Adrenal gland (tissue), 12 donors: Measurements from ENCODE around the gene CBLN1. TPM values are rescaled to one million over a fixed set of nuclear protein-coding genes. Genes with fewer than 3 reads are reported as not detected.

Source experiments
- DNase-seq, 7 donors: peaks; one replicate each; pipeline ENCODE4 v3.0.0-alpha.2; 2019 to 2020
- H3K27ac ChIP-seq, 5 donors: fragments of 200-600 bp; sonication (generic) in 4 of 5; 1 replicate in 3 of 5; 2 replicates in 2 of 5; pipeline versions ENCODE4 v1.5.1 to v1.8.0; 2016 to 2020; ENCODE audit warnings: mild to moderate bottlenecking in 1 of 5
- H3K27me3 ChIP-seq: fragments of 200-600 bp; 2 replicates; pipeline ENCODE4 v1.8.0; 2021
- H3K36me3 ChIP-seq, 2 donors: fragments of 200-600 bp; replicated peaks in 1 of 2; 1 replicate in 1 of 2; 2 replicates in 1 of 2; pipeline versions ENCODE4 v1.5.1 to v1.8.0; 2018 to 2022
- H3K4me1 ChIP-seq, 2 donors: fragments of 200-600 bp; replicated peaks in 1 of 2; 1 replicate in 1 of 2; 2 replicates in 1 of 2; pipeline versions ENCODE4 v1.5.1 to v1.8.0; 2018 to 2021
- H3K4me3 ChIP-seq, 4 donors: fragments of 200-600 bp; sonication (generic) in 3 of 4; one replicate each; pipeline ENCODE4 v1.5.1; 2016 to 2018
- H3K9me3 ChIP-seq, 3 donors: fragments of 200-600 bp; sonication (generic) in 1 of 3; replicated peaks in 1 of 3; 1 replicate in 2 of 3; 2 replicates in 1 of 3; pipeline versions ENCODE4 v1.5.1 to v1.8.0; 2016 to 2021
- POLR2A ChIP-seq, 2 donors: fragments of 450-650 bp; IDR thresholded peaks; one replicate each; pipeline ENCODE4 v1.6.1; 2017; ENCODE audit warnings: antibody characterized with exemption in 2 of 2, mild to moderate bottlenecking in 2 of 2, moderate library complexity in 1 of 2
- WGBS, 4 donors: extraction: QIAGEN DNeasy Blood & Tissue Kit in 2 of 4; methylation state at CpG; one replicate each; pipeline versions ENCODE4 v1.1.5 to v1.1.7; 2013 to 2017; 5-methylcytosine and 5-hydroxymethylcytosine counted together
- intact Hi-C, 2 donors: fragments of 100-400 bp; cut with DNase I; formaldehyde crosslinking; loops; one replicate each; pipeline versions ENCODE4 v1.14.1 to v1.15.0; 2022 to 2023
- polyA plus RNA-seq, 3 donors: library from polyadenylated mRNA; stranded (reverse); fragments of 200-250 nt in 2 of 3; fragments of 350-450 nt in 1 of 3; fragmentation: Illumina TruSeq in 1 of 3; extraction: RNeasy Lipid Tissue Mini Kit (QIAGEN cat#74804) in 1 of 3; gene quantifications; one replicate each; pipeline ENCODE4 v1.2.3, GENCODE V29; 2013 to 2014
- total RNA-seq, 9 donors: library from RNA; depleted of rRNA in 4 of 9; stranded (reverse); fragments of >200 nt in 4 of 9; fragments of 120-200 nt in 1 of 9; fragmentation: NEBNext Ultra II Directional in 1 of 9; extraction: Animal tissue kit (Norgen Biotek cat#: 25700) in 1 of 9; gene quantifications; one replicate each; pipeline versions ENCODE4 v1.1.0 to v1.2.4, GENCODE V29; 2013 to 2023
- TF ChIP-seq, protein P1 (sequence below), 6 experiments: fragments of 450-650 bp in 4 of 6; fragments of 200-600 bp in 2 of 6; sonication (generic) in 1 of 6; IDR thresholded peaks; 1 replicate in 5 of 6; 2 replicates in 1 of 6; pipeline versions ENCODE4 v1.5.1 to v1.8.0; 2016 to 2021; ENCODE audit warnings: antibody characterized with exemption in 6 of 6, mild to moderate bottlenecking in 2 of 6, moderate library complexity in 1 of 6
- donor health status: healthy with polysubstance abuse.
- donor health status: Bipolar disorder and iron deficiency.
- donor health status: DM: yes; HTN: yes; CAD: no.
- donor health status: DM: no; HTN: no; CAD: no.
- donor health status: DM: no; HTN: no; CAD: no.
- donor health status: DM: yes; HTN: yes; CAD: no.

Gene CBLN1
- total and polyA plus RNA-seq, 12 donors, result 0.08 to 2.8 (median 0.27) TPM; not detected in 3

GRCh38 chr16:49260956-49261530 lies 20.6 kb downstream of the CBLN1 start:
- Histone ChIP-seq H3K36me3 (no peaks in the 10 kb centered on the region), H3K27ac (no peak overlapping the region), H3K4me1 (no peaks in the 10 kb centered on the region), H3K4me3 (no peak overlapping the region), H3K9me3 (no peaks in the 10 kb centered on the region), H3K27me3 (no peaks in the 10 kb centered on the region)
- intact Hi-C loops, result no loop called here
- TF ChIP-seq, protein P1, sequence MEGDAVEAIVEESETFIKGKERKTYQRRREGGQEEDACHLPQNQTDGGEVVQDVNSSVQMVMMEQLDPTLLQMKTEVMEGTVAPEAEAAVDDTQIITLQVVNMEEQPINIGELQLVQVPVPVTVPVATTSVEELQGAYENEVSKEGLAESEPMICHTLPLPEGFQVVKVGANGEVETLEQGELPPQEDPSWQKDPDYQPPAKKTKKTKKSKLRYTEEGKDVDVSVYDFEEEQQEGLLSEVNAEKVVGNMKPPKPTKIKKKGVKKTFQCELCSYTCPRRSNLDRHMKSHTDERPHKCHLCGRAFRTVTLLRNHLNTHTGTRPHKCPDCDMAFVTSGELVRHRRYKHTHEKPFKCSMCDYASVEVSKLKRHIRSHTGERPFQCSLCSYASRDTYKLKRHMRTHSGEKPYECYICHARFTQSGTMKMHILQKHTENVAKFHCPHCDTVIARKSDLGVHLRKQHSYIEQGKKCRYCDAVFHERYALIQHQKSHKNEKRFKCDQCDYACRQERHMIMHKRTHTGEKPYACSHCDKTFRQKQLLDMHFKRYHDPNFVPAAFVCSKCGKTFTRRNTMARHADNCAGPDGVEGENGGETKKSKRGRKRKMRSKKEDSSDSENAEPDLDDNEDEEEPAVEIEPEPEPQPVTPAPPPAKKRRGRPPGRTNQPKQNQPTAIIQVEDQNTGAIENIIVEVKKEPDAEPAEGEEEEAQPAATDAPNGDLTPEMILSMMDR (IDR thresholded peaks at IDR 0.05), result no peak
- no peak for TF ChIP-seq POLR2A (IDR thresholded peaks at IDR 0.05)
- DNase-seq, result no peak
- WGBS, 4 donors, result 35 to 60% (median 46%) methylated on average over 8 of the region's 8 CpGs

DNA sequence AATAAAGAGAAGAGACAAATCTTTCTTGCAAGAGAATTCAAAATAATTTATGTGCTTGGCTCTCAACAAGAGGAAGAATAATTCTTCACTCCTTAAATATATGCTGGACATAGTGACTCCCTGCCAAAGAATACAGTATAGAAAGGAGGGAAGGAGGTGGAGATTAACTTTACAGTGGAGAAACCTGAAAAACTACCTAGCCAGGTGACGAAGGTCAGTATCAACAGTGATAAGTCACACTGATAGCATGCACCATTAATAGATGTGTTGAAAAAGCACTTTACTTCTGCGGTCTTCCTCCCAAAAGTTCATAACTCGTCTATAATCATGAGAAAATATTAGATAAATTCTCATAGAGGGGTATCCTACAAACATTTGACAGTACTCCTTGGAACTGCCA lies 21.4 kb downstream of the CBLN1 start:
- TF ChIP-seq, protein P1 (IDR thresholded peaks at IDR 0.05), result no peak
- no peak for TF ChIP-seq POLR2A (IDR thresholded peaks at IDR 0.05)
- no peak for DNase-seq
- 40 to 47% (median 42%) methylated on average over 3 of the region's 3 CpGs for WGBS, 4 donors
- Histone ChIP-seq H3K36me3 (no peaks in the 10 kb centered on the region), H3K27ac (no peak overlapping the region), H3K4me1 (no peaks in the 10 kb centered on the region), H3K4me3 (no peak overlapping the region), H3K27me3 (no peaks in the 10 kb centered on the region), H3K9me3 (no peaks in the 10 kb centered on the region)
- intact Hi-C loops, result no loop called here

DNA sequence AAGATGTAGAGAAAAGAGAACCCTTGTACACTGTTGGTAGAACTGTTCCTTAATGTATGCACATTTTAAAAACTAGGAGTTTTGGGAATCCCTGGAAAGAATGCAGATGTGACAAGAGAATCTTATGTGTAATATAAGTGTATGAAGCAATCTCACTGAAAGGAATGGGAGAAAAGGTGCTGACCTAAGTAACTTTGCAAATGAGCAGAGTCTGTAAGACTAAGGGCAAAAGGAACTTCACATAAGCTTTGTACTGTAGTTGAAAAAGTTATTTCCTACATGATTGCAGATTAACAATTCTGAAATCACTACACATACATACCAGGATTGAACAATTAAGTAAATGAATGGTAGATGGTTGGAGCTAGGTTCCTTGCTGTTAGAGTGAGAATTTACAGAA lies 22.3 kb downstream of the CBLN1 start:
- H3K9me3 ChIP-seq, result no peaks in the 10 kb centered on the region
- H3K4me1 ChIP-seq, result no peaks in the 10 kb centered on the region
- H3K4me3 ChIP-seq, result no peak overlapping the region
- no peak overlapping the region for H3K27ac ChIP-seq
- TF ChIP-seq POLR2A (IDR thresholded peaks at IDR 0.05), result no peak
- TF ChIP-seq, protein P1 (IDR thresholded peaks at IDR 0.05), result no peak
- intact Hi-C loops, result no loop called here
- no peaks in the 10 kb centered on the region for H3K36me3 ChIP-seq
- no peak for DNase-seq
- H3K27me3 ChIP-seq, result no peaks in the 10 kb centered on the region

GRCh38 chr16:49250689-49251088 lies 30.9 kb downstream of the CBLN1 start:
- intact Hi-C loops, result no loop called here
- Histone ChIP-seq H3K27me3 (no peaks in the 10 kb centered on the region), H3K4me1 (no peaks in the 10 kb centered on the region), H3K36me3 (no peaks in the 10 kb centered on the region), H3K9me3 (no peaks in the 10 kb centered on the region), H3K27ac (no peak overlapping the region), H3K4me3 (no peak overlapping the region)
- DNase-seq, result no peak
- 37 to 63% (median 53%) methylated on average over 1 of the region's 1 CpG for WGBS, 4 donors
- TF ChIP-seq, protein P1 (IDR thresholded peaks at IDR 0.05), result no peak
- no peak for TF ChIP-seq POLR2A (IDR thresholded peaks at IDR 0.05)
